H54 (cell line): ENCODE data around the gene LRR1.
A peak's percentile ranks its signal among the peaks of the same experiment; 100 is the strongest.
"Not testable (repeated sequence)": the region's sequence is repeated elsewhere in the genome, so short reads cannot be mapped to it uniquely, and the experiment has no call there.

Experiments used
- DNase-seq: peaks from one replicate; pipeline ENCODE4 v3.0.0; 2011; ENCODE audit warnings: low spot score, mixed read lengths; ENCODE audit not compliant: insufficient read length
- FAIRE-seq: peaks from 3 replicates; lab custom pipeline; 2011; peaks lifted over from hg19 to GRCh38; lab: Jason Lieb, UNC
- POLR2A ChIP-seq: IDR thresholded peaks from 2 replicates; pipeline ENCODE4 v1.6.1; 2011; ENCODE audit warnings: low read depth, mild to moderate bottlenecking, low read length

LRR1 gene

GRCh38 chr14:49581209-49582112 is 17.3 kb upstream of the LRR1 start:
- FAIRE-seq (no peak), DNase-seq (no peak)
- no peak for TF ChIP-seq POLR2A

- FAIRE-seq (no peak), DNase-seq (no peak)
- no peak for TF ChIP-seq POLR2A
Measured at GRCh38 chr14:49582113-49582977, 16.4 kb upstream of the LRR1 start.

GRCh38 chr14:49583629-49584028 is 15.1 kb upstream of the LRR1 start:
- no peak for DNase-seq
- TF ChIP-seq POLR2A, result no peak
- FAIRE-seq, result no peak

- FAIRE-seq (no peak), DNase-seq (no peak)
- no peak for TF ChIP-seq POLR2A
Measured at GRCh38 chr14:49584058-49584457, 14.7 kb upstream of the LRR1 start.

- FAIRE-seq, DNase-seq: not testable (repeated sequence)
Measured at GRCh38 chr14:49584981-49585640, 13.6 kb upstream of the LRR1 start.

GRCh38 chr14:49585803-49586672 is 12.7 kb upstream of the LRR1 start, which contains the start of gene RPS29:
Gene RPS29 (minus strand): TSS chr14:49586380. CDS start chr14:49586346, 34 bp downstream.
- DNase-seq (peak; percentile 48), FAIRE-seq (peak; percentile 92)
- TF ChIP-seq POLR2A, result peak; percentile 49

- no peak for TF ChIP-seq POLR2A
- peak; percentile 27 for FAIRE-seq
- no peak for DNase-seq
Measured at GRCh38 chr14:49586673-49587460, 11.9 kb upstream of the LRR1 start.

GRCh38 chr14:49589387-49589786 is 9.4 kb upstream of the LRR1 start:
- no peak for FAIRE-seq
- no peak for TF ChIP-seq POLR2A
- DNase-seq, result no peak

- no peak for TF ChIP-seq POLR2A
- FAIRE-seq (peak; percentile 73), DNase-seq (no peak)
Measured at GRCh38 chr14:49593016-49593415, 5.7 kb upstream of the LRR1 start.

GRCh38 chr14:49594347-49595091 is 4.2 kb upstream of the LRR1 start:
- TF ChIP-seq POLR2A, result no peak
- DNase-seq, result no peak
- FAIRE-seq, result peak; percentile 45

- FAIRE-seq, result no peak
- no peak for TF ChIP-seq POLR2A
Measured at GRCh38 chr14:49598189-49598484, 603 bp upstream of the LRR1 start.

GRCh38 chr14:49607583-49607982 is 8.8 kb downstream of the LRR1 start:
- TF ChIP-seq POLR2A, result no peak

More at GRCh38 chr14:49598189-49598484, 603 bp upstream of the LRR1 start:
- no peak for DNase-seq

More at GRCh38 chr14:49607583-49607982, 8.8 kb downstream of the LRR1 start:
- DNase-seq (no peak), FAIRE-seq (no peak)
